ENCODE results near the gene ARHGEF33.
"Not testable (repeated sequence)": the region's sequence is repeated elsewhere in the genome, so short reads cannot be mapped to it uniquely, and the experiment has no call there.

ARHGEF33 gene

GRCh38 chr2:38932586-38932985 lies 42.9 kb downstream of the ARHGEF33 start:
- TF ChIP-seq ZFX (IDR thresholded peaks at IDR 0.05; ENCODE audit: borderline replicate concordance) = no peak
- no peak for TF ChIP-seq CTCF (IDR thresholded peaks at IDR 0.05)
- H3K27ac ChIP-seq = no peak overlapping the region

- no peak overlapping the region for H3K27ac ChIP-seq
- TF ChIP-seq CTCF (IDR thresholded peaks at IDR 0.05) (no peak), ZFX (IDR thresholded peaks at IDR 0.05; ENCODE audit: borderline replicate concordance) (no peak)
These were observed 44.0 kb downstream of the ARHGEF33 start for GRCh38 chr2:38933653-38934052.

- H3K27ac ChIP-seq = no peak overlapping the region
- TF ChIP-seq CTCF (IDR thresholded peaks at IDR 0.05) = no peak
- TF ChIP-seq ZFX (IDR thresholded peaks at IDR 0.05; ENCODE audit: borderline replicate concordance) = no peak
These were observed 45.1 kb downstream of the ARHGEF33 start for GRCh38 chr2:38934742-38935141.

- no peak for TF ChIP-seq ZFX (IDR thresholded peaks at IDR 0.05; ENCODE audit: borderline replicate concordance)
- no peak for TF ChIP-seq CTCF (IDR thresholded peaks at IDR 0.05)
- H3K27ac ChIP-seq = no peak overlapping the region
These were observed 46.0 kb downstream of the ARHGEF33 start for GRCh38 chr2:38935568-38936172.

- not testable (repeated sequence) for H3K27ac ChIP-seq
These were observed 46.8 kb downstream of the ARHGEF33 start for GRCh38 chr2:38936516-38936915.

- TF ChIP-seq ZFX (IDR thresholded peaks at IDR 0.05; ENCODE audit: borderline replicate concordance) (no peak), CTCF (IDR thresholded peaks at IDR 0.05) (no peak)
- no peak overlapping the region for H3K27ac ChIP-seq
These were observed 47.9 kb downstream of the ARHGEF33 start for GRCh38 chr2:38937548-38937947.

- no peak overlapping the region for H3K27ac ChIP-seq
- TF ChIP-seq ZFX (IDR thresholded peaks at IDR 0.05; ENCODE audit: borderline replicate concordance) (no peak), CTCF (IDR thresholded peaks at IDR 0.05) (no peak)
These were observed 51.1 kb downstream of the ARHGEF33 start for GRCh38 chr2:38940746-38941145.

GRCh38 chr2:38943784-38944183 lies 54.1 kb downstream of the ARHGEF33 start:
- no peak overlapping the region for H3K27ac ChIP-seq
- no peak for TF ChIP-seq ZFX (IDR thresholded peaks at IDR 0.05; ENCODE audit: borderline replicate concordance)
- TF ChIP-seq CTCF (IDR thresholded peaks at IDR 0.05) = no peak

Data from 22Rv1 (cell line).